SU-DHL-6 (cell line): ENCODE results near the gene SLC4A2.

Source experiments
- H2AFZ ChIP-seq: fragments of 200-600 bp; sonication (generic); 2 replicates; pipeline ENCODE4 v1.6.1; 2014; ENCODE audit warnings: low read depth, mild to moderate bottlenecking, moderate library complexity, mixed read lengths, antibody characterized with exemption, low read length; ENCODE audit not compliant: severe bottlenecking
- H3F3A ChIP-seq: fragments of 200-600 bp; shearing (Covaris generic); 2 replicates; pipeline ENCODE4 v1.6.0; 2016; ENCODE audit warnings: antibody characterized with exemption, mild to moderate bottlenecking; ENCODE audit not compliant: insufficient read depth
- H3K27ac ChIP-seq: fragments of 200-600 bp; sonication (generic); 2 replicates; pipeline ENCODE4 v1.5.1; 2016; ENCODE audit warnings: low read depth, mild to moderate bottlenecking, low read length, moderate library complexity, mixed read lengths
- H3K27me3 ChIP-seq: fragments of 200-600 bp; sonication (generic), shearing (Covaris generic); 2 replicates; pipeline ENCODE4 v1.6.0; 2014; ENCODE audit warnings: mild to moderate bottlenecking, low read length
- H3K36me3 ChIP-seq: fragments of 200-600 bp; sonication (generic); 2 replicates; pipeline ENCODE4 v1.6.1; 2014; ENCODE audit warnings: mild to moderate bottlenecking, low read length, mixed read lengths
- H3K4me2 ChIP-seq: fragments of 300-600, 200-600 bp; shearing (Covaris generic), sonication (generic); 2 replicates; pipeline ENCODE4 v1.6.0; 2014; ENCODE audit warnings: low read length, low read depth, mild to moderate bottlenecking; ENCODE audit not compliant: poor library complexity, severe bottlenecking
- H3K4me3 ChIP-seq: fragments of 200-600 bp; sonication (generic); 2 replicates; pipeline ENCODE4 v1.5.1; 2014; ENCODE audit warnings: antibody characterized with exemption, low read length, mild to moderate bottlenecking, mixed read lengths; ENCODE audit not compliant: insufficient read depth, poor library complexity, severe bottlenecking
- H3K79me2 ChIP-seq: fragments of 200-600 bp; sonication (generic); 2 replicates; pipeline ENCODE4 v1.6.1; 2014; ENCODE audit warnings: mild to moderate bottlenecking, low read length, moderate library complexity; ENCODE audit not compliant: insufficient read depth
- H3K9ac ChIP-seq: fragments of 200-600 bp; sonication (generic); 2 replicates; pipeline ENCODE4 v1.7.0; 2014; ENCODE audit warnings: mild to moderate bottlenecking, low read length
- H3K9me2 ChIP-seq: fragments of 200-600 bp; sonication (generic); replicated peaks from 2 replicates; pipeline ENCODE4 v1.6.1; 2014; ENCODE audit warnings: low read length; ENCODE audit not compliant: insufficient read depth
- H3K9me3 ChIP-seq: fragments of 200-600 bp; sonication (generic); 2 replicates; pipeline ENCODE4 v1.6.1; 2014; ENCODE audit warnings: low read length, mixed read lengths; ENCODE audit not compliant: insufficient read depth
- H4K20me1 ChIP-seq: fragments of 200-600 bp; sonication (generic); 2 replicates; pipeline ENCODE4 v1.6.1; 2014; ENCODE audit warnings: low read depth, mild to moderate bottlenecking, antibody characterized with exemption, low read length, moderate library complexity, mixed read lengths
- EZH2phosphoT487 ChIP-seq: fragments of 200-600 bp; sonication (generic), shearing (Covaris generic); conservative IDR thresholded peaks from 2 replicates; pipeline ENCODE4 v1.6.1; 2018; ENCODE audit warnings: mild to moderate bottlenecking, antibody characterized with exemption, low read length, moderate library complexity, mixed read lengths
- TF ChIP-seq, protein P1 (sequence below): fragments of 200-600 bp; sonication (generic); IDR thresholded peaks from one replicate; pipeline ENCODE4 v1.5.1; 2017; ENCODE audit warnings: antibody characterized with exemption, mild to moderate bottlenecking, low read length, moderate library complexity; ENCODE audit not compliant: insufficient read depth, poor library complexity, severe bottlenecking

SLC4A2 gene

DNA sequence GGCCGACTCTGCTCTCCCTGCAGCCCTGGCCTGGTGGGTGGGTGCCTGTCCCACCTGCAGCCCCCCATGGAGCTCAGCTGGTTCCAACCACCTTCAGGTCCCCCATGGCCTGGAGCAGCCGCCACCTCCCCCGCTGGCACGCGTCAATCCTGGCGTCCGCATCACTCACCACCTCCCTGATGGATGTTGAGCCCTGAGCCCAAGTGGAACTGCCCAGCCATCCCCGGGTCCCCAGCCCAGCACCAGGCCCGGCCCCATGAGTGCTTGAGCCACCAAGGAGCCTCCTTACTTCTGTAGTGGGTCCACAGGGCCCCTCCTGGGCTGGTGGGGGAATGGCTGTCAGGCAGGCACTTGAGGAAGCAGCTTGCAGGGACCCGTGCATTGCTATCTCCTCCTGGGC is 41.5 kb downstream of the SLC4A2 start:
- Histone ChIP-seq H3K4me2 (no peak overlapping the region), H3F3A (no peaks in the 10 kb centered on the region), H3K9me3 (no peaks in the 10 kb centered on the region), H4K20me1 (no peaks in the 10 kb centered on the region), H3K4me3 (no peak overlapping the region), H2AFZ (no peak overlapping the region), H3K9me2 (no peaks in the 10 kb centered on the region), H3K9ac (no peak overlapping the region), H3K27me3 (no peaks in the 10 kb centered on the region), H3K36me3 (no peaks in the 10 kb centered on the region), H3K27ac (no peak overlapping the region), H3K79me2 (no peaks in the 10 kb centered on the region)
- no peak for TF ChIP-seq EZH2phosphoT487
- TF ChIP-seq, protein P1, sequence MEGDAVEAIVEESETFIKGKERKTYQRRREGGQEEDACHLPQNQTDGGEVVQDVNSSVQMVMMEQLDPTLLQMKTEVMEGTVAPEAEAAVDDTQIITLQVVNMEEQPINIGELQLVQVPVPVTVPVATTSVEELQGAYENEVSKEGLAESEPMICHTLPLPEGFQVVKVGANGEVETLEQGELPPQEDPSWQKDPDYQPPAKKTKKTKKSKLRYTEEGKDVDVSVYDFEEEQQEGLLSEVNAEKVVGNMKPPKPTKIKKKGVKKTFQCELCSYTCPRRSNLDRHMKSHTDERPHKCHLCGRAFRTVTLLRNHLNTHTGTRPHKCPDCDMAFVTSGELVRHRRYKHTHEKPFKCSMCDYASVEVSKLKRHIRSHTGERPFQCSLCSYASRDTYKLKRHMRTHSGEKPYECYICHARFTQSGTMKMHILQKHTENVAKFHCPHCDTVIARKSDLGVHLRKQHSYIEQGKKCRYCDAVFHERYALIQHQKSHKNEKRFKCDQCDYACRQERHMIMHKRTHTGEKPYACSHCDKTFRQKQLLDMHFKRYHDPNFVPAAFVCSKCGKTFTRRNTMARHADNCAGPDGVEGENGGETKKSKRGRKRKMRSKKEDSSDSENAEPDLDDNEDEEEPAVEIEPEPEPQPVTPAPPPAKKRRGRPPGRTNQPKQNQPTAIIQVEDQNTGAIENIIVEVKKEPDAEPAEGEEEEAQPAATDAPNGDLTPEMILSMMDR: no peak

GRCh38 chr7:151101621-151102396 is 42.4 kb downstream of the SLC4A2 start:
- Histone ChIP-seq H3K36me3 (no peaks in the 10 kb centered on the region), H3K9ac (no peak overlapping the region), H3K4me2 (no peak overlapping the region), H3K27me3 (no peaks in the 10 kb centered on the region), H2AFZ (no peak overlapping the region), H3K27ac (no peak overlapping the region), H3F3A (no peaks in the 10 kb centered on the region), H4K20me1 (no peaks in the 10 kb centered on the region), H3K79me2 (no peaks in the 10 kb centered on the region), H3K9me2 (no peaks in the 10 kb centered on the region), H3K9me3 (no peaks in the 10 kb centered on the region), H3K4me3 (no peak overlapping the region)
- TF ChIP-seq EZH2phosphoT487: no peak

DNA sequence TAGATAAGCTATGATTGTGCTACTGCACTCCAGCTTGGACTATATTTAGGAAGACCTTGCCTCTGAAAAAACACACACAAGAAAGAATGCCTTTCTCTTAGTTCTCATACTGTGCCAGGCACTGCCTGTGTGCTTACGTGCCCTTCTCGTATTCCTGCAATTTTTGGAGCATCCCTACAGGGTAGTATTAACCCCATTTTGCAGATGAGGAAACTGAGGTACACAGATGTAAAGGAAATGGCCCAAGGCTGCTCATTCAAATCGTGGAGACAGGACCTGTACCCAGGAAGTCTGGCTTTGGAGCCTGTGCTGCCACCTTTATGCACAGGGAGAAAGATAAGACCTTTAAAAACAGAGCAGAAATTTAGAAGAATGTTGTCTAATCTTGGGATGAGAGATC is 43.6 kb downstream of the SLC4A2 start:
- Histone ChIP-seq H3K9ac (no peak overlapping the region), H3K4me2 (no peak overlapping the region), H3K4me3 (no peak overlapping the region), H4K20me1 (no peaks in the 10 kb centered on the region), H2AFZ (no peak overlapping the region), H3K27ac (no peak overlapping the region), H3K79me2 (no peaks in the 10 kb centered on the region), H3K27me3 (no peaks in the 10 kb centered on the region), H3K9me3 (no peaks in the 10 kb centered on the region), H3F3A (no peaks in the 10 kb centered on the region), H3K36me3 (no peaks in the 10 kb centered on the region), H3K9me2 (no peaks in the 10 kb centered on the region)
- no peak for TF ChIP-seq EZH2phosphoT487
- TF ChIP-seq, protein P1: no peak

GRCh38 chr7:151103973-151104372 is 44.6 kb downstream of the SLC4A2 start:
- Histone ChIP-seq H3F3A (no peaks in the 10 kb centered on the region), H4K20me1 (no peaks in the 10 kb centered on the region), H3K36me3 (no peaks in the 10 kb centered on the region), H3K9me3 (no peaks in the 10 kb centered on the region), H3K9me2 (no peaks in the 10 kb centered on the region), H2AFZ (no peak overlapping the region), H3K27me3 (no peaks in the 10 kb centered on the region), H3K9ac (no peak overlapping the region), H3K27ac (no peak overlapping the region), H3K4me3 (no peak overlapping the region), H3K79me2 (no peaks in the 10 kb centered on the region), H3K4me2 (no peak overlapping the region)
- TF ChIP-seq, protein P1: no peak
- no peak for TF ChIP-seq EZH2phosphoT487
